KMS-11 (cell line): ENCODE data around the gene DPP10.

Experiments
- H2AFZ ChIP-seq: fragments of 200-600 bp; sonication (generic); 2 replicates; pipeline ENCODE4 v1.6.1; 2016; ENCODE audit warnings: antibody characterized with exemption, mixed run types, low read depth
- H3K27ac ChIP-seq: fragments of 200-600 bp; sonication (generic); 2 replicates; pipeline ENCODE4 v1.6.1; 2016; ENCODE audit warnings: mild to moderate bottlenecking, mixed run types
- H3K27me3 ChIP-seq: fragments of 200-600 bp; sonication (generic); 2 replicates; pipeline ENCODE4 v1.6.1; 2017; ENCODE audit warnings: mild to moderate bottlenecking, low read depth, mixed run types, moderate library complexity; ENCODE audit not compliant: insufficient read depth
- H3K36me3 ChIP-seq: fragments of 200-600 bp; sonication (generic); 2 replicates; pipeline ENCODE4 v1.6.1; 2017; ENCODE audit warnings: mild to moderate bottlenecking, mixed run types; ENCODE audit not compliant: insufficient read depth
- H3K4me1 ChIP-seq: fragments of 200-600 bp; sonication (generic); 2 replicates; pipeline ENCODE4 v1.6.1; 2016; ENCODE audit warnings: mild to moderate bottlenecking, low read depth, mixed run types; ENCODE audit not compliant: poor library complexity, severe bottlenecking
- H3K4me2 ChIP-seq: fragments of 200-600 bp; sonication (generic); 2 replicates; pipeline ENCODE4 v1.7.0; 2016; ENCODE audit warnings: mild to moderate bottlenecking, mixed run types
- H3K4me3 ChIP-seq: fragments of 200-600 bp; sonication (generic); IDR thresholded peaks from 2 replicates; pipeline ENCODE4 v1.6.1; 2017; ENCODE audit warnings: low read depth, low read length, mixed read lengths; ENCODE audit not compliant: insufficient read depth
- H3K79me2 ChIP-seq: fragments of 200-600 bp; sonication (generic); 2 replicates; pipeline ENCODE4 v1.6.1; 2016; ENCODE audit warnings: low read depth, mixed run types; ENCODE audit not compliant: insufficient read depth
- H3K9ac ChIP-seq: fragments of 200-600 bp; sonication (generic); 2 replicates; pipeline ENCODE4 v1.6.1; 2016; ENCODE audit warnings: mild to moderate bottlenecking, mixed run types
- H4K20me1 ChIP-seq: fragments of 200-600 bp; sonication (generic); 2 replicates; pipeline ENCODE4 v1.6.1; 2016; ENCODE audit warnings: mild to moderate bottlenecking, mixed run types; ENCODE audit not compliant: insufficient read depth
- TF ChIP-seq, protein P1 (sequence below): fragments of 200-600 bp; sonication (generic); conservative IDR thresholded peaks from 2 replicates; pipeline ENCODE4 v1.6.1; 2017; ENCODE audit warnings: low read depth, mild to moderate bottlenecking, antibody characterized with exemption, low read length, moderate library complexity, mixed read lengths

The DPP10 gene

GRCh38 chr2:114488841-114489530 lies 46.5 kb downstream of the DPP10 start:
- no peak overlapping the region for H3K4me3 ChIP-seq
- TF ChIP-seq, protein P1, sequence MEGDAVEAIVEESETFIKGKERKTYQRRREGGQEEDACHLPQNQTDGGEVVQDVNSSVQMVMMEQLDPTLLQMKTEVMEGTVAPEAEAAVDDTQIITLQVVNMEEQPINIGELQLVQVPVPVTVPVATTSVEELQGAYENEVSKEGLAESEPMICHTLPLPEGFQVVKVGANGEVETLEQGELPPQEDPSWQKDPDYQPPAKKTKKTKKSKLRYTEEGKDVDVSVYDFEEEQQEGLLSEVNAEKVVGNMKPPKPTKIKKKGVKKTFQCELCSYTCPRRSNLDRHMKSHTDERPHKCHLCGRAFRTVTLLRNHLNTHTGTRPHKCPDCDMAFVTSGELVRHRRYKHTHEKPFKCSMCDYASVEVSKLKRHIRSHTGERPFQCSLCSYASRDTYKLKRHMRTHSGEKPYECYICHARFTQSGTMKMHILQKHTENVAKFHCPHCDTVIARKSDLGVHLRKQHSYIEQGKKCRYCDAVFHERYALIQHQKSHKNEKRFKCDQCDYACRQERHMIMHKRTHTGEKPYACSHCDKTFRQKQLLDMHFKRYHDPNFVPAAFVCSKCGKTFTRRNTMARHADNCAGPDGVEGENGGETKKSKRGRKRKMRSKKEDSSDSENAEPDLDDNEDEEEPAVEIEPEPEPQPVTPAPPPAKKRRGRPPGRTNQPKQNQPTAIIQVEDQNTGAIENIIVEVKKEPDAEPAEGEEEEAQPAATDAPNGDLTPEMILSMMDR, result no peak
- no peaks in the 10 kb centered on the region for H3K36me3 ChIP-seq
- no peaks in the 10 kb centered on the region for H3K27me3 ChIP-seq
- H3K9ac ChIP-seq, result no peak overlapping the region
- no peak overlapping the region for H3K27ac ChIP-seq
- no peaks in the 10 kb centered on the region for H4K20me1 ChIP-seq
- H3K4me2 ChIP-seq, result no peak overlapping the region
- no peaks in the 10 kb centered on the region for H3K4me1 ChIP-seq
- H3K79me2 ChIP-seq, result no peaks in the 10 kb centered on the region
- no peak overlapping the region for H2AFZ ChIP-seq

DNA sequence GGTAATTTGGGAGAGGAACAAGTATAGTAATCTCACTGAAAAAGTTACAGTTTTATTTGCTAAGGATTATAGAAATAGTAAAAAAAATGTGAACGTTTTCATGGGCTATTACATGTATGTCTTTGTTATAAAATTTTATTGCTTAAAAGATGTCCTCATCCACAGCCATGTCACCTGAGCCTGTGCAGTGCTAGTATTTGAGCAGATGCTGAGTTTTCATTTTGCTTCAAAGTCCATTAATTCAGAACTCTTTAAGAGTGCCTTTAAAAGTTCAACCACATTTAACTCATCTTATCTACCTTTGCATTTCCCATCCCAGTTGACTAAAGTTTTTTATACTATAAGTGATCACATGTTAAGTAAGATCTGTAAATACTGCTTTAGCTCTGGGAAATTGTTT lies 52.6 kb downstream of the DPP10 start:
- H3K27ac ChIP-seq, result no peak overlapping the region
- no peaks in the 10 kb centered on the region for H4K20me1 ChIP-seq
- H3K79me2 ChIP-seq, result no peaks in the 10 kb centered on the region
- H3K27me3 ChIP-seq, result no peaks in the 10 kb centered on the region
- H3K36me3 ChIP-seq, result no peaks in the 10 kb centered on the region
- H3K4me1 ChIP-seq, result no peaks in the 10 kb centered on the region
- no peak overlapping the region for H3K4me2 ChIP-seq
- no peak overlapping the region for H3K4me3 ChIP-seq
- H3K9ac ChIP-seq, result no peak overlapping the region
- TF ChIP-seq, protein P1, result no peak
- no peak overlapping the region for H2AFZ ChIP-seq

- Histone ChIP-seq H3K4me3 (no peak overlapping the region), H3K36me3 (no peaks in the 10 kb centered on the region), H3K4me2 (no peak overlapping the region), H3K27ac (no peak overlapping the region), H3K79me2 (no peaks in the 10 kb centered on the region), H3K27me3 (no peaks in the 10 kb centered on the region), H3K9ac (no peak overlapping the region), H3K4me1 (no peaks in the 10 kb centered on the region), H2AFZ (no peak overlapping the region), H4K20me1 (no peaks in the 10 kb centered on the region)
- TF ChIP-seq, protein P1, result no peak
Observed at GRCh38 chr2:114496959-114497358, 54.5 kb downstream of the DPP10 start.

DNA sequence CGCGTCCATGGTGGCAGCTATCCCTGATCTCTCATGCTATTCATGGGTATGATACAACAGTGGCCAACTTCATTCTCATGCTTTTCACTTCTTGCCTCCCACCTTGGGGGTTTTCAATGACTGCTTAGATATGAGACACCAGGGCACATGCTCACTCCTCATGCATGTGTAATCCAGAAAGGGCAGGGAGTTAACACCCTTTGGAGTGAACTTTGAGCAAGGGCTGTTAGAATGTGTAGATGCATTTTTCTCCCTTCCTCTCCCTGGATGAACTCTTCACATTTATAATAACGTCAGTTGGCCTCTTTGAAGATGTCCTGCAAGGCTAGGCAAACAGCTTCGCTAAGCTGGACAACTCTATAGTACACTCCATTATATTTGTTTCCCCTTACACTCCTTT lies 56.7 kb downstream of the DPP10 start:
- Histone ChIP-seq H3K27ac (no peak overlapping the region), H3K36me3 (no peaks in the 10 kb centered on the region), H3K27me3 (no peaks in the 10 kb centered on the region), H3K4me2 (no peak overlapping the region), H3K4me3 (no peak overlapping the region), H3K79me2 (no peaks in the 10 kb centered on the region), H4K20me1 (no peaks in the 10 kb centered on the region), H2AFZ (no peak overlapping the region), H3K4me1 (no peaks in the 10 kb centered on the region), H3K9ac (no peak overlapping the region)
- TF ChIP-seq, protein P1, result no peak
